Activated CD8-positive, alpha-beta memory T cell treated with anti-CD3 and anti-CD28 coated beads for 24 hours (primary cell): ENCODE data around the gene CACNA1I.
A peak's percentile ranks its signal among the peaks of the same experiment; 100 is the strongest.

Experiments
- DNase-seq: peaks from one replicate; pipeline ENCODE4 v3.0.0-alpha.2; 2020

CACNA1I gene

GRCh38 chr22:39598017-39598965 is 27.7 kb downstream of the CACNA1I start:
- DNase-seq = peak; percentile 84

- no peak for DNase-seq
These were observed 30.1 kb downstream of the CACNA1I start for GRCh38 chr22:39600491-39601179.

- no peak for DNase-seq
These were observed 30.6 kb downstream of the CACNA1I start for GRCh38 chr22:39601180-39601535.

- DNase-seq = no peak
These were observed 32.8 kb downstream of the CACNA1I start for GRCh38 chr22:39603345-39603744.

GRCh38 chr22:39610246-39610645 is 39.7 kb downstream of the CACNA1I start:
- no peak for DNase-seq

GRCh38 chr22:39610766-39611165 is 40.2 kb downstream of the CACNA1I start:
- DNase-seq = no peak

GRCh38 chr22:39611360-39611759 is 40.8 kb downstream of the CACNA1I start:
- DNase-seq = no peak

GRCh38 chr22:39612811-39613548 is 42.4 kb downstream of the CACNA1I start:
- no peak for DNase-seq

GRCh38 chr22:39613549-39613921 is 43.0 kb downstream of the CACNA1I start:
- DNase-seq = no peak

GRCh38 chr22:39614442-39614841 is 43.9 kb downstream of the CACNA1I start:
- DNase-seq = no peak

- DNase-seq = no peak
These were observed 45.5 kb downstream of the CACNA1I start for GRCh38 chr22:39616051-39616450.

GRCh38 chr22:39616781-39617180 is 46.2 kb downstream of the CACNA1I start:
- no peak for DNase-seq

- no peak for DNase-seq
These were observed 46.8 kb downstream of the CACNA1I start for GRCh38 chr22:39617342-39617741.

GRCh38 chr22:39617970-39618757 is 47.6 kb downstream of the CACNA1I start:
- DNase-seq = no peak

- DNase-seq = no peak
These were observed 48.5 kb downstream of the CACNA1I start for GRCh38 chr22:39618996-39619530.

- no peak for DNase-seq
These were observed 50.6 kb downstream of the CACNA1I start for GRCh38 chr22:39620924-39621690.

GRCh38 chr22:39621826-39622225 is 51.3 kb downstream of the CACNA1I start:
- DNase-seq = no peak

- DNase-seq = peak; percentile 88
These were observed 52.4 kb downstream of the CACNA1I start for GRCh38 chr22:39622881-39623367.

- DNase-seq = no peak
These were observed 53.3 kb downstream of the CACNA1I start for GRCh38 chr22:39623603-39624500.

GRCh38 chr22:39624501-39624821 is 53.9 kb downstream of the CACNA1I start:
- no peak for DNase-seq
